ENCODE results near the gene TNKS1BP1.
"Not testable (repeated sequence)": the region's sequence is repeated elsewhere in the genome, so short reads cannot be mapped to it uniquely, and the experiment has no call there.

Gene TNKS1BP1, protein sequence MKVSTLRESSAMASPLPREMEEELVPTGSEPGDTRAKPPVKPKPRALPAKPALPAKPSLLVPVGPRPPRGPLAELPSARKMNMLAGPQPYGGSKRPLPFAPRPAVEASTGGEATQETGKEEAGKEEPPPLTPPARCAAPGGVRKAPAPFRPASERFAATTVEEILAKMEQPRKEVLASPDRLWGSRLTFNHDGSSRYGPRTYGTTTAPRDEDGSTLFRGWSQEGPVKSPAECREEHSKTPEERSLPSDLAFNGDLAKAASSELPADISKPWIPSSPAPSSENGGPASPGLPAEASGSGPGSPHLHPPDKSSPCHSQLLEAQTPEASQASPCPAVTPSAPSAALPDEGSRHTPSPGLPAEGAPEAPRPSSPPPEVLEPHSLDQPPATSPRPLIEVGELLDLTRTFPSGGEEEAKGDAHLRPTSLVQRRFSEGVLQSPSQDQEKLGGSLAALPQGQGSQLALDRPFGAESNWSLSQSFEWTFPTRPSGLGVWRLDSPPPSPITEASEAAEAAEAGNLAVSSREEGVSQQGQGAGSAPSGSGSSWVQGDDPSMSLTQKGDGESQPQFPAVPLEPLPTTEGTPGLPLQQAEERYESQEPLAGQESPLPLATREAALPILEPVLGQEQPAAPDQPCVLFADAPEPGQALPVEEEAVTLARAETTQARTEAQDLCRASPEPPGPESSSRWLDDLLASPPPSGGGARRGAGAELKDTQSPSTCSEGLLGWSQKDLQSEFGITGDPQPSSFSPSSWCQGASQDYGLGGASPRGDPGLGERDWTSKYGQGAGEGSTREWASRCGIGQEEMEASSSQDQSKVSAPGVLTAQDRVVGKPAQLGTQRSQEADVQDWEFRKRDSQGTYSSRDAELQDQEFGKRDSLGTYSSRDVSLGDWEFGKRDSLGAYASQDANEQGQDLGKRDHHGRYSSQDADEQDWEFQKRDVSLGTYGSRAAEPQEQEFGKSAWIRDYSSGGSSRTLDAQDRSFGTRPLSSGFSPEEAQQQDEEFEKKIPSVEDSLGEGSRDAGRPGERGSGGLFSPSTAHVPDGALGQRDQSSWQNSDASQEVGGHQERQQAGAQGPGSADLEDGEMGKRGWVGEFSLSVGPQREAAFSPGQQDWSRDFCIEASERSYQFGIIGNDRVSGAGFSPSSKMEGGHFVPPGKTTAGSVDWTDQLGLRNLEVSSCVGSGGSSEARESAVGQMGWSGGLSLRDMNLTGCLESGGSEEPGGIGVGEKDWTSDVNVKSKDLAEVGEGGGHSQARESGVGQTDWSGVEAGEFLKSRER (N-terminal part only)

GRCh38 chr11:57324886-57325734, at the start of gene TNKS1BP1:
TSS of gene TNKS1BP1 (minus strand) at chr11:57324952. CDS start at chr11:57321885, 3,067 bp downstream.
- intact Hi-C loops (cut with micrococcal nuclease) = no loop called here
- Mint-ChIP-seq H3K27ac (peak within 1 kb of the TSS; percentile 90), H3K4me1 (ENCODE audit: low read depth) (peaks cover 54% of the 10 kb centered on the region), H3K27me3 (peaks cover 7% of the 10 kb centered on the region), H3K36me3 (ENCODE audit: low read depth) (peaks cover 45% of the 10 kb centered on the region), H3K4me3 (peak within 1 kb of the TSS; percentile 82), H3K9me3 (no peaks in the 10 kb centered on the region)

DNA sequence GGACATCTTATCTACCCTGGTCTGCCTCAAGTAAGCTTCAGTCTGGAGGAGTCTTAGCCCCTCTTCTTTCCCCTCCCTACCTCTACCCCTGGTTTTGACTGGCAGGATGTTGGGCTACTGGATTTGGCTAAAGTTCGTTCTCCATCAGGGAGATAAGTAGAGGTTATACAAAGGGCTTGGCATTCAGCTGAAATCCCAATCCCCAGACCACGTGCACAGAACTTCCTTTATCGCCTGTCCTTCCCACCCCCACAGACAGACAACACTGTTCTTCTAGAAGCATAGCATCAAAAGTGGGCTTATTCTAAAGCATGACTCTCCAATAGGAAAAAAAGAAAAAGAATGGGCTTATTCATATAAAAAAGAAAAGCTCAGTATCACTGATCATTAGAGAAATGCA, 48.4 kb upstream of the TNKS1BP1 start:
- Mint-ChIP-seq H3K4me3 (no peak overlapping the region), H3K4me1 (ENCODE audit: low read depth) (peaks cover 35% of the 10 kb centered on the region), H3K9me3 (no peaks in the 10 kb centered on the region), H3K27ac (no peak overlapping the region), H3K27me3 (peaks cover 15% of the 10 kb centered on the region), H3K36me3 (ENCODE audit: low read depth) (no peaks in the 10 kb centered on the region)
- intact Hi-C loops (cut with micrococcal nuclease) = no loop called here

DNA sequence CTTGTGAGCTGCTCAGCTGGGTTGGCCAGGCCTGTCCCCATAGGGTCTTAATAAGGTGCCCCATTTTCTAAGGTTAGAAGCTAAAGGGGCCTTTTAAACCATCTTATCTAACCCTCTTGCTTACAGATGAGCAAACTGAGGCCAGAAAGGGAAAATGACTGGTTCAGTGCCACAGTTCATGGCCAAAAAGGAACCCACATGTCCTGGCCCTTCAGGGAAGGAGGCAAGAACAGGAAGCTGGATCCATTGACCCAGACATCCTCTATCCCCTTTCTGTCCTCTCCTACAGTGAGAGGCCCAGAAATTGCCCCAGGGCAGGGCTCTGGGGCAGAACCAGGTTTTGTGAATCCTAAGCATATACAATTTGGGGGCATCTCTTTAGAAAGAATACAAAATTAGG, 46.2 kb upstream of the TNKS1BP1 start:
- H3K4me3 Mint-ChIP-seq = no peak overlapping the region
- intact Hi-C loops (cut with micrococcal nuclease) = no loop called here
- peaks cover 44% of the 10 kb centered on the region for H3K4me1 Mint-ChIP-seq (ENCODE audit: low read depth)
- H3K9me3 Mint-ChIP-seq = no peaks in the 10 kb centered on the region
- no peaks in the 10 kb centered on the region for H3K36me3 Mint-ChIP-seq (ENCODE audit: low read depth)
- no peak overlapping the region for H3K27ac Mint-ChIP-seq
- H3K27me3 Mint-ChIP-seq = peaks cover 10% of the 10 kb centered on the region

DNA sequence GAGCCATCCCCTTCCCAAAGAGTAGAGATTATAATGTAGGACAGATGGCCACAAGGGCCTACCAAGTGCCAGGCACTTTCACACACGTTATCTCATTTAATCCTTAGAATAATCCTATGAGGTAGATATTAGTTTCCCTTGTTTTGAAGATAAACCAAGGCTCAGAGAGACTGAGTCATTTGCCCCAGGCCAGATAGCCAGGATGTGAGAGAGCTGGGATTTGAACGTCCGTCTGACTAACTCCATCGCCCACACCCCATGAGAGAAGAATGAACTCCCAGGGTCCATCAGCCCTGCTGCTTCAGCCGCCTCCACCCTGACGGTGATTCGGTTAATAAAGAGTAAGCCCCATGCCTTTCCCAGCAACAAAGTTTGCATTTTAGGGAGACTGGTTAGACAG, 45.5 kb upstream of the TNKS1BP1 start:
- Mint-ChIP-seq H3K36me3 (ENCODE audit: low read depth) (no peaks in the 10 kb centered on the region), H3K27ac (no peak overlapping the region)

DNA sequence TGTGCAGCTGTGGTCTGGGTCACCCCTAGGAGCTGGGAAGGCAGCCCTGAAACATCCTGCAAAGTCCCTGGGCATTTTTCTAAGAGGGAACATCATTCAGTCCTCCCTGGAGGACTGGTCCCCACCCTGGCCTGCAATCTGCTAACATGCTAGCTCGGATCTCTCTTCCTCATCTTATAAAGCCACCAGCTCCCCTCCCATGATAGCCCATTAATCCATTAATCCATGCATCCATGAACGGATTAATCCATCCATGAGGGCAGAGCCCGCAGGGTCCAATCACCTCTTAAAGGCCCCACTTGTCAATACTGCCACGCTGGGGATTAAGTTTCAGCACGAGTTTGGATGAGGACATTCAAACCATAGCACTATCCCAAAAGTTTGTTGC, 44.1 kb upstream of the TNKS1BP1 start:
- intact Hi-C loops (cut with micrococcal nuclease) = no loop called here
- Mint-ChIP-seq H3K27ac (no peak overlapping the region), H3K36me3 (ENCODE audit: low read depth) (no peaks in the 10 kb centered on the region), H3K4me1 (ENCODE audit: low read depth) (peaks cover 38% of the 10 kb centered on the region), H3K27me3 (peaks cover 10% of the 10 kb centered on the region), H3K4me3 (no peak overlapping the region), H3K9me3 (no peaks in the 10 kb centered on the region)

More for the DNA sequence above, 45.5 kb upstream of the TNKS1BP1 start:
- H3K4me1 Mint-ChIP-seq (ENCODE audit: low read depth) = peaks cover 38% of the 10 kb centered on the region
- peaks cover 10% of the 10 kb centered on the region for H3K27me3 Mint-ChIP-seq
- H3K9me3 Mint-ChIP-seq = no peaks in the 10 kb centered on the region
- H3K4me3 Mint-ChIP-seq = no peak overlapping the region
- intact Hi-C loops (cut with micrococcal nuclease) = no loop called here

GRCh38 chr11:57368106-57368844, 43.5 kb upstream of the TNKS1BP1 start:
- Mint-ChIP-seq H3K27me3 (peaks cover 10% of the 10 kb centered on the region), H3K4me3 (no peak overlapping the region), H3K9me3 (no peaks in the 10 kb centered on the region), H3K27ac (peak overlapping the region; percentile 59), H3K36me3 (ENCODE audit: low read depth) (no peaks in the 10 kb centered on the region), H3K4me1 (ENCODE audit: low read depth) (peaks cover 37% of the 10 kb centered on the region)
- intact Hi-C loops (cut with micrococcal nuclease) = no loop called here

- H3K27me3 Mint-ChIP-seq = peaks cover 13% of the 10 kb centered on the region
- intact Hi-C loops (cut with micrococcal nuclease) = no loop called here
- no peak overlapping the region for H3K27ac Mint-ChIP-seq
- no peak overlapping the region for H3K4me3 Mint-ChIP-seq
- H3K36me3 Mint-ChIP-seq (ENCODE audit: low read depth) = no peaks in the 10 kb centered on the region
- H3K4me1 Mint-ChIP-seq (ENCODE audit: low read depth) = peaks cover 24% of the 10 kb centered on the region
- no peaks in the 10 kb centered on the region for H3K9me3 Mint-ChIP-seq
Measured at GRCh38 chr11:57364851-57365660, 40.3 kb upstream of the TNKS1BP1 start.

GRCh38 chr11:57363131-57364080, 38.7 kb upstream of the TNKS1BP1 start:
- Mint-ChIP-seq H3K4me1 (ENCODE audit: low read depth) (peaks cover 12% of the 10 kb centered on the region), H3K4me3 (no peak overlapping the region), H3K27ac (no peak overlapping the region), H3K36me3 (ENCODE audit: low read depth) (no peaks in the 10 kb centered on the region), H3K27me3 (peaks cover 13% of the 10 kb centered on the region), H3K9me3 (no peaks in the 10 kb centered on the region)
- intact Hi-C loops (cut with micrococcal nuclease) = no loop called here

DNA sequence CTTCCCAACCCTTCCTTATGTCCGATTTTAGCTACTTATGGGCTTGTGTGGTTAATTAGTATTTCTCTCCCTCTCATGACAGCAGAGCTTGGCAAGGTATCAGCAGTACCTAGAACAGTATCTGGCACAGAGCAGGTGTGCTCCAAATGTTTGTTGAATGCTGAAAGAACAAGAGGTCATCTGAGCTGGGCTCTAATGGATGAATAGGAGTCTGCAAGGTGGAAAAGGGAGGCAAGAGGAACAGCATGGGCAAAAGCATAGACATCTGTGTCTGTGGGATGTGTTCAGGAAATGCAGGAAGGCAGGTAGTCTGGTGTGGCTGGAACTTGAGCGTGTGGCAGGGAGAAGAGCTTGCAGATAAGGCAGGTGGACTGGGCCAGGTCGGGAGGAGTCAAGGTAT, 37.2 kb upstream of the TNKS1BP1 start:
- H3K27ac Mint-ChIP-seq = no peak overlapping the region
- intact Hi-C loops (cut with micrococcal nuclease) = no loop called here
- H3K27me3 Mint-ChIP-seq = peaks cover 8% of the 10 kb centered on the region
- no peak overlapping the region for H3K4me3 Mint-ChIP-seq
- no peaks in the 10 kb centered on the region for H3K36me3 Mint-ChIP-seq (ENCODE audit: low read depth)
- peaks cover 13% of the 10 kb centered on the region for H3K4me1 Mint-ChIP-seq (ENCODE audit: low read depth)
- H3K9me3 Mint-ChIP-seq = no peaks in the 10 kb centered on the region

GRCh38 chr11:57361420-57361819, 36.7 kb upstream of the TNKS1BP1 start:
- peaks cover 11% of the 10 kb centered on the region for H3K4me1 Mint-ChIP-seq (ENCODE audit: low read depth)
- H3K4me3 Mint-ChIP-seq; H3K27me3 Mint-ChIP-seq; intact Hi-C loops (cut with micrococcal nuclease); H3K36me3 Mint-ChIP-seq (ENCODE audit: low read depth); H3K27ac Mint-ChIP-seq; H3K9me3 Mint-ChIP-seq: not testable (repeated sequence)

GRCh38 chr11:57360991-57361390, 36.2 kb upstream of the TNKS1BP1 start:
- Mint-ChIP-seq H3K27me3 (peaks cover 3% of the 10 kb centered on the region), H3K36me3 (ENCODE audit: low read depth) (no peaks in the 10 kb centered on the region), H3K4me1 (ENCODE audit: low read depth) (peaks cover 14% of the 10 kb centered on the region), H3K4me3 (no peak overlapping the region), H3K27ac (no peak overlapping the region), H3K9me3 (no peaks in the 10 kb centered on the region)
- intact Hi-C loops (cut with micrococcal nuclease) = no loop called here

Measured in dendritic cell treated with granulocyte-macrophage colony-stimulating factor and Interleukin-4, amounts not matched to agents 40 ng/mL and 50 ng/mL, for 4 days (primary cell).